GM12892 (cell line): ENCODE data around the gene IGLL1.

Experiments used
- POLR2A ChIP-seq: IDR thresholded peaks from 2 replicates; pipeline ENCODE4 v1.6.1; 2011; ENCODE audit warnings: low read depth, low read length, control low read depth
- POLR2AphosphoS5 ChIP-seq: IDR thresholded peaks from 2 replicates; pipeline ENCODE4 v1.6.1; 2011; ENCODE audit warnings: low read depth, low read length, control low read depth
- TAF1 ChIP-seq: IDR thresholded peaks from 2 replicates; pipeline ENCODE4 v1.6.1; 2011; ENCODE audit warnings: low read depth, mild to moderate bottlenecking, control low read depth, low read length, borderline replicate concordance

- TF ChIP-seq TAF1: no peak
- TF ChIP-seq POLR2A: no peak
- TF ChIP-seq POLR2AphosphoS5: no peak
These were observed 50.0 kb downstream of the IGLL1 start for GRCh38 chr22:23530106-23530505.
